Measurements from ENCODE around the gene SYTL3. TPM values are rescaled to one million over a fixed set of nuclear protein-coding genes. Genes with fewer than 3 reads are reported as not detected.
A peak's percentile ranks its signal among the peaks of the same experiment; 100 is the strongest.

SYTL3 gene
- total RNA-seq, 1 donor from 2014 or later: 0.77 TPM

- peaks cover 12% of the 10 kb centered on the region for H3K27me3 Mint-ChIP-seq (ENCODE audit: unreplicated experiment)
- H3K4me1 Mint-ChIP-seq (ENCODE audit: unreplicated experiment): peaks cover 15% of the 10 kb centered on the region
- peaks cover 51% of the 10 kb centered on the region for H3K36me3 Mint-ChIP-seq (ENCODE audit: low read depth, unreplicated experiment)
- no peak for DNase-seq (ENCODE audit: low spot score)
- no peak for TF ChIP-seq CTCF (IDR thresholded peaks at IDR 0.05; ENCODE audit: unreplicated experiment)
- H3K27ac Mint-ChIP-seq (ENCODE audit: unreplicated experiment): no peak overlapping the region
- no peaks in the 10 kb centered on the region for H3K9me3 Mint-ChIP-seq (ENCODE audit: unreplicated experiment)
- no peak overlapping the region for H3K4me3 Mint-ChIP-seq (ENCODE audit: unreplicated experiment)
These were observed 126.0 kb downstream of the SYTL3 start for GRCh38 chr6:158775832-158776231.

- TF ChIP-seq CTCF (IDR thresholded peaks at IDR 0.05; ENCODE audit: unreplicated experiment): no peak
- Mint-ChIP-seq H3K36me3 (ENCODE audit: low read depth, unreplicated experiment) (peaks cover 48% of the 10 kb centered on the region), H3K4me1 (ENCODE audit: unreplicated experiment) (peaks cover 19% of the 10 kb centered on the region), H3K9me3 (ENCODE audit: unreplicated experiment) (no peaks in the 10 kb centered on the region), H3K27me3 (ENCODE audit: unreplicated experiment) (peaks cover 9% of the 10 kb centered on the region), H3K4me3 (ENCODE audit: unreplicated experiment) (peak overlapping the region; percentile 35), H3K27ac (ENCODE audit: unreplicated experiment) (peak overlapping the region; percentile 44)
- DNase-seq (ENCODE audit: low spot score): no peak
These were observed 126.9 kb downstream of the SYTL3 start for GRCh38 chr6:158776737-158777136.

GRCh38 chr6:158777510-158777909 is 127.7 kb downstream of the SYTL3 start:
- no peak for DNase-seq (ENCODE audit: low spot score)
- Mint-ChIP-seq H3K4me1 (ENCODE audit: unreplicated experiment) (peaks cover 19% of the 10 kb centered on the region), H3K27me3 (ENCODE audit: unreplicated experiment) (peaks cover 9% of the 10 kb centered on the region), H3K9me3 (ENCODE audit: unreplicated experiment) (no peaks in the 10 kb centered on the region), H3K4me3 (ENCODE audit: unreplicated experiment) (peak overlapping the region; percentile 4), H3K27ac (ENCODE audit: unreplicated experiment) (no peak overlapping the region), H3K36me3 (ENCODE audit: low read depth, unreplicated experiment) (peaks cover 50% of the 10 kb centered on the region)
- TF ChIP-seq CTCF (IDR thresholded peaks at IDR 0.05; ENCODE audit: unreplicated experiment): no peak

- H3K27ac Mint-ChIP-seq (ENCODE audit: unreplicated experiment): no peak overlapping the region
- H3K9me3 Mint-ChIP-seq (ENCODE audit: unreplicated experiment): no peaks in the 10 kb centered on the region
- peaks cover 9% of the 10 kb centered on the region for H3K27me3 Mint-ChIP-seq (ENCODE audit: unreplicated experiment)
- H3K36me3 Mint-ChIP-seq (ENCODE audit: low read depth, unreplicated experiment): peaks cover 50% of the 10 kb centered on the region
- H3K4me3 Mint-ChIP-seq (ENCODE audit: unreplicated experiment): no peak overlapping the region
- no peak for DNase-seq (ENCODE audit: low spot score)
- no peak for TF ChIP-seq CTCF (IDR thresholded peaks at IDR 0.05; ENCODE audit: unreplicated experiment)
- peaks cover 18% of the 10 kb centered on the region for H3K4me1 Mint-ChIP-seq (ENCODE audit: unreplicated experiment)
These were observed 128.2 kb downstream of the SYTL3 start for GRCh38 chr6:158778005-158778527.

GRCh38 chr6:158780246-158780884 is 130.5 kb downstream of the SYTL3 start:
- Mint-ChIP-seq H3K27ac (ENCODE audit: unreplicated experiment) (no peak overlapping the region), H3K9me3 (ENCODE audit: unreplicated experiment) (no peaks in the 10 kb centered on the region), H3K4me1 (ENCODE audit: unreplicated experiment) (peaks cover 28% of the 10 kb centered on the region), H3K4me3 (ENCODE audit: unreplicated experiment) (no peak overlapping the region), H3K36me3 (ENCODE audit: low read depth, unreplicated experiment) (peaks cover 58% of the 10 kb centered on the region), H3K27me3 (ENCODE audit: unreplicated experiment) (peaks cover 11% of the 10 kb centered on the region)
- no peak for TF ChIP-seq CTCF (IDR thresholded peaks at IDR 0.05; ENCODE audit: unreplicated experiment)
- no peak for DNase-seq (ENCODE audit: low spot score)

Measured in endothelial cell (in vitro differentiated cells).